ENCODE results near the gene HDAC7.

HDAC7 gene

DNA sequence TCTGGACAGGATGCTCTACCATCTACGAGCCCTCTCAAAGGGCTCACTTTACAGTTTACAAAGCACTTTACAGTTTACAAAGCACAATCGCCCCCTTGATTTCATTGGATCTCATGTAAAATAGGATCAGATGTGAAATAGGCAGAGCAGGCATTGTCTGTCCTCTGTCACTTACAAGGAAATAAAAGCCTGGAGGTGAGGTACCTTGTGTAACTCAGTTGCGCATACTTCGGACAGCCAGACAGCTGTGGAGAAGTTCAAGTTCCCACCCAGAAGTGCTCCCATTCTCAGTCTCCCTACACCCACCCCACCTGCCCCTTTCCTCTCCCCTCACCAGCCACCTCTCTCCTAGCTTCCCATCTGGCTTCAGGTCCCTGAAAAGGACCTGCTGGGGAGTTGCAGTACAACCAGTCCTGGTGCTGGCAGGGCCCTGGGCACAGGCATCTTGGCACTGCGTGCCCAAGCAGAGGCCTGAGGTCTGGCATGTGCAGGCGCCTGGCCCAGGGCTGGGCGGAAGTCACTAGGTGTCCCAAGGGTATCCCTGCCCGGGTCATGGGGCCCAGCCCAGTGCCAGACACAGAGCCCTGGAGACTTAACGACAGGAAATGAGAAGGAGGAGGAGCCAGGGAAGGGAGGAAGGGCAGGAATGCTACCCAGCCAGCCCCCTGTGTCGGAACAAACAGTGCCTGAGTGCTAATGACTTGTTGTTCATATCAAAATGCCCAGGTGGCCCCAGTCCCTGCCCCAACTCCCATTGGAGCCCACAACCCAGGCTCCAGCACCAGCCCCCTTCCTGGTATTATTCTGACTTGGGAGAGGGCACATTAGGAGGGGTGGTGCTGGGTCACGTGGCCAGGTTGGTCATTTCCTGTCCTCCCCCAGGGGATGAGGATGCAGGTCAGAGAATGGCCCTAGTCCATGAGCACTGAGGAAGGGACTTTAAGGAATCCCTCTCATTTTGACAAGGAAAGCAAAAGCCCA lies 66.4 kb downstream of the HDAC7 start:
- H2AFZ ChIP-seq (ENCODE audit: low read length): no peak overlapping the region
- no peaks in the 10 kb centered on the region; the same call in 1 of the 2 replicates for H3K36me3 ChIP-seq (ENCODE audit: insufficient read depth, low read length)
- peaks cover 57% of the 10 kb centered on the region for H3K4me1 ChIP-seq (ENCODE audit: insufficient read depth, low read length, poor library complexity, severe bottlenecking)
- no peaks in the 10 kb centered on the region for H3F3A ChIP-seq (ENCODE audit: low read depth)
- H3K4me2 ChIP-seq (ENCODE audit: low read depth, low read length, poor library complexity, severe bottlenecking): peak overlapping the region; percentile 74
- peaks cover 35% of the 10 kb centered on the region for H3K79me2 ChIP-seq (ENCODE audit: insufficient read depth, low read length)
- TF ChIP-seq, protein P1, sequence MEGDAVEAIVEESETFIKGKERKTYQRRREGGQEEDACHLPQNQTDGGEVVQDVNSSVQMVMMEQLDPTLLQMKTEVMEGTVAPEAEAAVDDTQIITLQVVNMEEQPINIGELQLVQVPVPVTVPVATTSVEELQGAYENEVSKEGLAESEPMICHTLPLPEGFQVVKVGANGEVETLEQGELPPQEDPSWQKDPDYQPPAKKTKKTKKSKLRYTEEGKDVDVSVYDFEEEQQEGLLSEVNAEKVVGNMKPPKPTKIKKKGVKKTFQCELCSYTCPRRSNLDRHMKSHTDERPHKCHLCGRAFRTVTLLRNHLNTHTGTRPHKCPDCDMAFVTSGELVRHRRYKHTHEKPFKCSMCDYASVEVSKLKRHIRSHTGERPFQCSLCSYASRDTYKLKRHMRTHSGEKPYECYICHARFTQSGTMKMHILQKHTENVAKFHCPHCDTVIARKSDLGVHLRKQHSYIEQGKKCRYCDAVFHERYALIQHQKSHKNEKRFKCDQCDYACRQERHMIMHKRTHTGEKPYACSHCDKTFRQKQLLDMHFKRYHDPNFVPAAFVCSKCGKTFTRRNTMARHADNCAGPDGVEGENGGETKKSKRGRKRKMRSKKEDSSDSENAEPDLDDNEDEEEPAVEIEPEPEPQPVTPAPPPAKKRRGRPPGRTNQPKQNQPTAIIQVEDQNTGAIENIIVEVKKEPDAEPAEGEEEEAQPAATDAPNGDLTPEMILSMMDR (conservative IDR thresholded peaks at IDR 0.05; ENCODE audit: low read length): no peak
- H4K20me1 ChIP-seq (ENCODE audit: insufficient read depth, low read length, poor library complexity, severe bottlenecking): no peaks in the 10 kb centered on the region
- no peaks in the 10 kb centered on the region for H3K27me3 ChIP-seq (ENCODE audit: insufficient read depth, low read length, poor library complexity, severe bottlenecking)
- H3K9me3 ChIP-seq (ENCODE audit: insufficient read depth, low read depth, low read length): no peaks in the 10 kb centered on the region
- H3K9me2 ChIP-seq (replicated peaks; ENCODE audit: low read depth, low read length): no peaks in the 10 kb centered on the region
- peak overlapping the region; percentile 67 for H3K9ac ChIP-seq (ENCODE audit: low read depth, low read length, poor library complexity, severe bottlenecking)
- H3K4me3 ChIP-seq (ENCODE audit: low read length, poor library complexity, severe bottlenecking): peak overlapping the region; percentile 66

DNA sequence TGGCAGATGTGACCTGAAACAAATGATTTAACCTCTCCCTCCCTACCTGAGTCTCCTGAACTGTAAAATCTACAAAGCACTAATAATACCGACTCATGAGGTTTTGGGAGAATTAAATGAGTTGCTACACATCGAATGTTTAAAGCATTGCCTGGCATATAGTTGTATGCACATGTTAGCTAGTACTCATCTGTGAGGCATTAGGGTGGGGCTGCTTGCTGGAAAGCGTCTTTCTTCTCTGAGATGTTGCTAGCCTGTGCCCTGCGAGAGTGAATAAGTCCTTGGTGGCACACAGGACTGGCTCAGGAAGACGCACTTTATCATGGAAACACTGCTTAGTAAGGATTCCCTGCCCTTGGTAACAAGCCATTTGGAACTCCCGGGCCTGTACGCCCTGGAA lies 67.2 kb downstream of the HDAC7 start:
- TF ChIP-seq, protein P1 (conservative IDR thresholded peaks at IDR 0.05; ENCODE audit: low read length): no peak
- no peak for TF ChIP-seq EZH2phosphoT487 (IDR thresholded peaks at IDR 0.05; ENCODE audit: borderline replicate concordance)
- no peaks in the 10 kb centered on the region for H3K27me3 ChIP-seq (ENCODE audit: insufficient read depth, low read length, poor library complexity, severe bottlenecking)
- H3K9ac ChIP-seq (ENCODE audit: low read depth, low read length, poor library complexity, severe bottlenecking): peak overlapping the region; percentile 67
- no peak overlapping the region for H2AFZ ChIP-seq (ENCODE audit: low read length)
- H3K4me2 ChIP-seq (ENCODE audit: low read depth, low read length, poor library complexity, severe bottlenecking): peak overlapping the region; percentile 74
- no peaks in the 10 kb centered on the region; the same call in 1 of the 2 replicates for H3K36me3 ChIP-seq (ENCODE audit: insufficient read depth, low read length)
- peaks cover 28% of the 10 kb centered on the region for H3K79me2 ChIP-seq (ENCODE audit: insufficient read depth, low read length)
- H3K4me3 ChIP-seq (ENCODE audit: low read length, poor library complexity, severe bottlenecking): peak overlapping the region; percentile 66
- no peaks in the 10 kb centered on the region for H3F3A ChIP-seq (ENCODE audit: low read depth)
- H4K20me1 ChIP-seq (ENCODE audit: insufficient read depth, low read length, poor library complexity, severe bottlenecking): no peaks in the 10 kb centered on the region
- no peaks in the 10 kb centered on the region for H3K9me2 ChIP-seq (replicated peaks; ENCODE audit: low read depth, low read length)
- H3K4me1 ChIP-seq (ENCODE audit: insufficient read depth, low read length, poor library complexity, severe bottlenecking): peaks cover 50% of the 10 kb centered on the region
- no peaks in the 10 kb centered on the region for H3K9me3 ChIP-seq (ENCODE audit: insufficient read depth, low read depth, low read length)

DNA sequence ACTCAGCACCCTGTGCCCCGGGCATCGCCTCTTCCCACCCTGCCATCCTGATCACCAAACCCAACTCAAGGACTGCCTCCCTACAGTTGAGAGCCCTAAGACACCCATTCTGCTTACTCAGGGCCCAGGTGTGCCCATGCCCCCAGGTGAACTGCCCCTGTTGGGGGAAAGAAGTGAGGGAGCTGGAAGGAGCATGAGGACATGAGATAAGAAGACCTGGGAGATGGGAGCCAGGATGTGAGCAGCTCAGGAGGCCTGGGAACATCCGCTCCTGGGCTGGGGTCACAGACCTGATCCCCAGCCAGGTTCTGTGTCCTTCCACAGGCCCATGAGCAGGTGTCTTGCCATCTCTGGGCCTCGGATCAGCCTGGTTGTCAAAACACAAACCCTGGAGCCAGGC lies 67.6 kb downstream of the HDAC7 start:
- no peak overlapping the region for H3K4me2 ChIP-seq (ENCODE audit: low read depth, low read length, poor library complexity, severe bottlenecking)
- no peaks in the 10 kb centered on the region for H3F3A ChIP-seq (ENCODE audit: low read depth)
- no peaks in the 10 kb centered on the region for H4K20me1 ChIP-seq (ENCODE audit: insufficient read depth, low read length, poor library complexity, severe bottlenecking)
- H3K9me3 ChIP-seq (ENCODE audit: insufficient read depth, low read depth, low read length): no peaks in the 10 kb centered on the region
- H3K79me2 ChIP-seq (ENCODE audit: insufficient read depth, low read length): peaks cover 23% of the 10 kb centered on the region; the same call in 1 of the 2 replicates
- H2AFZ ChIP-seq (ENCODE audit: low read length): no peak overlapping the region
- H3K27me3 ChIP-seq (ENCODE audit: insufficient read depth, low read length, poor library complexity, severe bottlenecking): no peaks in the 10 kb centered on the region
- peaks cover 46% of the 10 kb centered on the region for H3K4me1 ChIP-seq (ENCODE audit: insufficient read depth, low read length, poor library complexity, severe bottlenecking)
- H3K36me3 ChIP-seq (ENCODE audit: insufficient read depth, low read length): no peaks in the 10 kb centered on the region; the same call in 1 of the 2 replicates
- no peak for TF ChIP-seq EZH2phosphoT487 (IDR thresholded peaks at IDR 0.05; ENCODE audit: borderline replicate concordance)
- TF ChIP-seq, protein P1 (conservative IDR thresholded peaks at IDR 0.05; ENCODE audit: low read length): no peak
- H3K4me3 ChIP-seq (ENCODE audit: low read length, poor library complexity, severe bottlenecking): no peak overlapping the region
- no peaks in the 10 kb centered on the region for H3K9me2 ChIP-seq (replicated peaks; ENCODE audit: low read depth, low read length)
- no peak overlapping the region for H3K9ac ChIP-seq (ENCODE audit: low read depth, low read length, poor library complexity, severe bottlenecking)
